Endothelial cell (in vitro differentiated cells): ENCODE measurements around the gene NRP2. TPM values are rescaled to one million over a fixed set of nuclear protein-coding genes. Genes with fewer than 3 reads are reported as not detected.

Source experiments
- DNase-seq: peaks from one replicate; pipeline ENCODE4 v3.0.0; 2021; ENCODE audit warnings: low spot score
- H3K27ac Mint-ChIP-seq: one replicate; pipeline ENCODE4 v1.8.0; 2021; ENCODE audit warnings: mixed read lengths, inconsistent platforms; ENCODE audit not compliant: unreplicated experiment
- H3K27me3 Mint-ChIP-seq: one replicate; pipeline ENCODE4 v1.8.0; 2021; ENCODE audit warnings: mild to moderate bottlenecking, moderate library complexity, mixed read lengths, inconsistent platforms; ENCODE audit not compliant: unreplicated experiment
- H3K36me3 Mint-ChIP-seq: one replicate; pipeline ENCODE4 v1.8.0; 2021; ENCODE audit warnings: mild to moderate bottlenecking, low read depth, mixed read lengths, inconsistent platforms; ENCODE audit not compliant: unreplicated experiment
- H3K4me1 Mint-ChIP-seq: one replicate; pipeline ENCODE4 v1.8.0; 2021; ENCODE audit warnings: mild to moderate bottlenecking, mixed read lengths, inconsistent platforms; ENCODE audit not compliant: unreplicated experiment
- H3K4me3 Mint-ChIP-seq: one replicate; pipeline ENCODE4 v1.8.0; 2021; ENCODE audit warnings: mild to moderate bottlenecking, mixed read lengths, inconsistent platforms; ENCODE audit not compliant: unreplicated experiment
- H3K9me3 Mint-ChIP-seq: one replicate; pipeline ENCODE4 v1.8.0; 2021; ENCODE audit warnings: mixed read lengths, inconsistent platforms; ENCODE audit not compliant: unreplicated experiment
- total RNA-seq: library from RNA; stranded (reverse); fragmentation: NEBNext Ultra II Directional; extraction: Animal tissue kit (Norgen Biotek cat#: 25700); gene quantifications from one replicate; pipeline ENCODE4 v1.2.1, GENCODE V29; 2021; ENCODE audit not compliant: unreplicated experiment
- TF ChIP-seq, protein P1 (sequence below): fragments of 200-600 bp; sonication (generic); IDR thresholded peaks from one replicate; pipeline ENCODE4 v1.5.0; 2021; ENCODE audit warnings: antibody characterized with exemption; ENCODE audit not compliant: unreplicated experiment

Gene NRP2
- total RNA-seq, 1 donor from 2014 or later = 258 TPM

DNA sequence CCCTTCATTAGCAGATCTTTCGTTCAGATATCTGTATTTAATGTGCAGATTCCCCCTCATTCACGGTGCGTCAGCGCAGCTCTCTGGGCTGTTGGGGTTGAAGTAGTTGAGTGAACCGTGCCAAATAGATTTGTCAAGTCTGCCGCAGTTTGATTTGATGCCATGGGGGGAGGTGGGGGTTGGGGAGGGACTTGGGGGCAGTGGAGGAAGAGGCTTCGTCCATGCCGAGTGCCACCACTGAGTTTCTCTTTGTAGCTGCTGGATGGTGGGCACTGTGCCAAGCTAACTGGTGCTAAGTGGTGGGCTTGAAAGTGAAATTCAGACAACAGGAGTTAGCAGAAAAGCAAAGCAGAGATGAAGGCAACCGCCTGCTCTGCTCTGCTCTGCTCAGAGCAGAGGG lies 47.9 kb downstream of the NRP2 start:
- DNase-seq = no peak
- TF ChIP-seq, protein P1, sequence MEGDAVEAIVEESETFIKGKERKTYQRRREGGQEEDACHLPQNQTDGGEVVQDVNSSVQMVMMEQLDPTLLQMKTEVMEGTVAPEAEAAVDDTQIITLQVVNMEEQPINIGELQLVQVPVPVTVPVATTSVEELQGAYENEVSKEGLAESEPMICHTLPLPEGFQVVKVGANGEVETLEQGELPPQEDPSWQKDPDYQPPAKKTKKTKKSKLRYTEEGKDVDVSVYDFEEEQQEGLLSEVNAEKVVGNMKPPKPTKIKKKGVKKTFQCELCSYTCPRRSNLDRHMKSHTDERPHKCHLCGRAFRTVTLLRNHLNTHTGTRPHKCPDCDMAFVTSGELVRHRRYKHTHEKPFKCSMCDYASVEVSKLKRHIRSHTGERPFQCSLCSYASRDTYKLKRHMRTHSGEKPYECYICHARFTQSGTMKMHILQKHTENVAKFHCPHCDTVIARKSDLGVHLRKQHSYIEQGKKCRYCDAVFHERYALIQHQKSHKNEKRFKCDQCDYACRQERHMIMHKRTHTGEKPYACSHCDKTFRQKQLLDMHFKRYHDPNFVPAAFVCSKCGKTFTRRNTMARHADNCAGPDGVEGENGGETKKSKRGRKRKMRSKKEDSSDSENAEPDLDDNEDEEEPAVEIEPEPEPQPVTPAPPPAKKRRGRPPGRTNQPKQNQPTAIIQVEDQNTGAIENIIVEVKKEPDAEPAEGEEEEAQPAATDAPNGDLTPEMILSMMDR = no peak
- peaks cover 13% of the 10 kb centered on the region for H3K4me1 Mint-ChIP-seq
- no peaks in the 10 kb centered on the region for H3K9me3 Mint-ChIP-seq
- H3K36me3 Mint-ChIP-seq = peaks cover 67% of the 10 kb centered on the region
- H3K27me3 Mint-ChIP-seq = peaks cover 3% of the 10 kb centered on the region
- H3K27ac Mint-ChIP-seq = no peak overlapping the region
- no peak overlapping the region for H3K4me3 Mint-ChIP-seq

DNA sequence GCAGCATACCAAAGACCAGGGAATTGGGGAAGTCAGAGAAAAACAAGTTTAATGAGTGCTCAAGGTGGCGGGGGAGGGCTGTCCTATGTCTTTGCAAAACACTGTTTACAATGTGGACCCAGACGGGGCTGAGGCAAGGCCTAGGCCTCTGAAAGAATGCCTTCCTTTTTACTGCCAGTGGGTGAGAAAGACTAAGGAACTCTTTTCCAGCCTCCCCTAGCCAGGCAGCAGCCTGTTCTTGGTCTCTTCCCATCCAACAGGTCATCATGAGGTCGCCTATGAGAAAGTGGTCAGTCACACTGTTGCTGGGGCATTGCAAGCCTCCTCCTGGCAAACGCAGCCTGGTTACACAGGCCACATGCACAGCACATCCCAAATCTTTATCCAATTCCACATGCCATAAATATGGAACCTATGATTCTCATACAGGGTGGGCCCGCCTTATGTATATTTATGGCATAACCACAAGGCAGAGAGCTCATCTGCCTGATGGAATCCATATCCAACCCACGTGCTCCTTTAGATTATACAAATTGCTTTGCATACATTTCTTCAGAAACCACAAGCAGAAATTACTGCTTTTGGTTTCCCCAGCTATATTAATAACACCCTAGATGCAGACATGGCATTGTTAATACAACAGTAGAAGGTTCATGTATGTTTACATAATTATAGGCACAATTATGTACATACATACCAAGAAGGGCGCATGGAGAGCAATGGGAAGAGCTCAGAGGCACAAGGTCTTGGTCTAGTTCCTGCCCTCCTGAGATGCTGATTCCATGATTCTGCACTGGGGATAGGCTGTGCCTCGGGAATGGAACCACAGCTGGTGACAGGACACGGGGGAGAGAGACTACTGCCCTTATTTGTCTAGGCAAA lies 48.6 kb downstream of the NRP2 start:
- H3K27ac Mint-ChIP-seq = no peak overlapping the region
- peaks cover 59% of the 10 kb centered on the region for H3K36me3 Mint-ChIP-seq
- DNase-seq = no peak
- peaks cover 13% of the 10 kb centered on the region for H3K4me1 Mint-ChIP-seq
- peaks cover 3% of the 10 kb centered on the region for H3K27me3 Mint-ChIP-seq
- no peak overlapping the region for H3K4me3 Mint-ChIP-seq
- TF ChIP-seq, protein P1 = no peak
- H3K9me3 Mint-ChIP-seq = no peaks in the 10 kb centered on the region

DNA sequence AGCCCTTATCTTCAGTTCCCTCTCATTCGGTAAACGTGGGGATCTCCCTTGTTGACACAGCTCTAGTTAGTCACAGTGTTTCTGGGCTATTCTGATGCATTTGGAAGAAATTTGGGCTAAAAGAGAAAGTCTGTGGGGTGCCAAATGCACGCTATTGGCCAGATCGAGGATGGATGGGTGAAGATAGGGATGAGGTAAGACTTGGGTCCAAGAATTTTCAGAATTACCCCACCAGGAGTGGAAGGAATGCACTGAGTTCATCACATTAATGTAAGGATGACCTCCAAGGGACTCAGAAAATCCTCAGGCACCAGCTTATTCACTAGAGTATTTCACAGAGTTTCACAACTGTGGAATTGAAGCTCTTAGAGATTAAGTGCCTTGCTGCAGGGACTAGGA lies 49.3 kb downstream of the NRP2 start:
- TF ChIP-seq, protein P1 = no peak
- Mint-ChIP-seq H3K27me3 (peaks cover 3% of the 10 kb centered on the region), H3K36me3 (peaks cover 55% of the 10 kb centered on the region), H3K4me1 (peaks cover 13% of the 10 kb centered on the region), H3K9me3 (no peaks in the 10 kb centered on the region), H3K27ac (no peak overlapping the region), H3K4me3 (no peak overlapping the region)
- no peak for DNase-seq

DNA sequence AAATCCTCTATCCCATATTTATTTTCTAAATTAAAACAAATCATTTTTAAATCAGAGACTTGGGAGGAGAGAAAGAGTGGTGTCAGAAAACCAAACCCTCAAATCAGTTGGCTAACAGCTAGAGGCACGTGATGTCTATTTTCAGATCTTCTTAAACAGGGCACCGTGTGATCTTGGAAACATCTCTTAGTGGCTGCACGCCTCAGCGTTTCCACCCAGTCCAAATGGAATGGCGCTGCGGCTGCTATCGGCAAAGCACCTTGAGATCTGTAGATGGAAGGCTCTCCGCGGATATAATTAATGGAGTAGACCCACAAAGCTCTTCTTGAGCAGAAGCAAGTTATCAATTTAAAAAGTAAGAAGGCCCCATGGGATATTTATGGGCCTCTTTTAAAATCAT lies 50.0 kb downstream of the NRP2 start:
- no peak for DNase-seq
- Mint-ChIP-seq H3K4me3 (no peak overlapping the region), H3K36me3 (peaks cover 55% of the 10 kb centered on the region), H3K27me3 (peaks cover 3% of the 10 kb centered on the region), H3K4me1 (peaks cover 14% of the 10 kb centered on the region), H3K27ac (no peak overlapping the region), H3K9me3 (no peaks in the 10 kb centered on the region)
- TF ChIP-seq, protein P1 = no peak

DNA sequence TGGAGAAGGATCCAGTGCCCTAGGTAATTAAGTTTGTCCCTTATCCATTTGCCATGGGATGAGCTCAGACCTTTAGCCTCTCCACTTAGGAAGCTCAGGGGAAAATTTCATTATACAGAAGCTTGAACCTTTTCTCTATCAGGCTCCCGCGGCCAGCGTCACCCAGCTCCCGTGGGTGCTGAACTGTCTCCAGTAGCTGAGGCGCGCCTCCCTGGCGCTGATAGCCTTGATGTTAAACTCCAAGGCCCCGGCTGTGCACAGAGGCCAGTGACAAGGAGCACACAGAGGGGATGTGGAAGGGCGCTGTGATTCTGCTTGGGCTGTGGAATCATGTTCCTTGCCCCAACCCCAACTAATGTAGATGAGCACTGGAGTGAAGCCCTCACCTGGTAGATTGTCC lies 50.8 kb downstream of the NRP2 start:
- H3K27ac Mint-ChIP-seq = no peak overlapping the region

More for the DNA sequence above, 50.8 kb downstream of the NRP2 start:
- Mint-ChIP-seq H3K36me3 (peaks cover 54% of the 10 kb centered on the region), H3K27me3 (peaks cover 3% of the 10 kb centered on the region), H3K4me1 (peaks cover 22% of the 10 kb centered on the region), H3K4me3 (no peak overlapping the region), H3K9me3 (no peaks in the 10 kb centered on the region)
- DNase-seq = no peak
- TF ChIP-seq, protein P1 = no peak
